CD4-positive, alpha-beta T cell (primary cell): Measurements from ENCODE around the gene WDCP. TPM values are rescaled to one million over a fixed set of nuclear protein-coding genes. Genes with fewer than 3 reads are reported as not detected.
A peak's percentile ranks its signal among the peaks of the same experiment; 100 is the strongest.
"Not testable (repeated sequence)": the region's sequence is repeated elsewhere in the genome, so short reads cannot be mapped to it uniquely, and the experiment has no call there.

Source experiments
- ATAC-seq: fragments of 200-7000 bp; cut with Tn5 transposase; one replicate; pipeline ENCODE4 v1.10.0; 2022; ENCODE audit warnings: mild to moderate bottlenecking; ENCODE audit not compliant: poor library complexity
- CTCF ChIA-PET: fragments of 350-600 bp; sonication (Branson Sonifier 250); formaldehyde crosslinking; loops from one replicate; lab custom pipeline; 2021; ENCODE audit warnings: antibody characterized with exemption, inconsistent platforms; lab: Charles Lee
- POLR2A ChIA-PET: fragments of 350-600 bp; sonication (Branson Sonifier 250); formaldehyde crosslinking; loops from one replicate; lab custom pipeline; 2021; ENCODE audit warnings: antibody characterized with exemption, inconsistent platforms; lab: Charles Lee
- DNase-seq, 14 experiments: peaks; one replicate each; pipeline ENCODE4 v3.0.0-alpha.2; 2013 to 2020; ENCODE audit warnings: mixed read lengths in 2 of 14
- H3K27ac ChIP-seq, 2 donors: one replicate each; pipeline versions ENCODE4 v1.5.1 to v1.7.0; 2013; ENCODE audit warnings: low read length in 2 of 2, low read depth in 1 of 2, mild to moderate bottlenecking in 1 of 2
- H3K27me3 ChIP-seq, 2 experiments: 1 replicate in 1 of 2; 2 replicates in 1 of 2; pipeline versions ENCODE4 v1.6.1 to v1.7.0; 2013; ENCODE audit warnings: low read length in 2 of 2, control low read depth in 1 of 2, mild to moderate bottlenecking in 1 of 2, moderate library complexity in 1 of 2; ENCODE audit not compliant: insufficient read depth in 2 of 2, control insufficient read depth in 1 of 2
- H3K36me3 ChIP-seq: one replicate; pipeline ENCODE4 v1.6.1; 2013; ENCODE audit warnings: low read length, control low read depth; ENCODE audit not compliant: insufficient read depth
- H3K4me1 ChIP-seq: one replicate; pipeline ENCODE4 v1.6.1; 2013; ENCODE audit warnings: low read length, control low read depth; ENCODE audit not compliant: insufficient read depth
- H3K4me3 ChIP-seq: one replicate; pipeline ENCODE4 v1.5.1; 2013; ENCODE audit warnings: mild to moderate bottlenecking, low read length, moderate library complexity
- H3K9me3 ChIP-seq, 2 experiments: 1 replicate in 1 of 2; 2 replicates in 1 of 2; pipeline versions ENCODE4 v1.6.1 to v1.7.0; 2013; ENCODE audit warnings: low read length in 2 of 2, mild to moderate bottlenecking in 2 of 2, control low read depth in 1 of 2, moderate library complexity in 1 of 2; ENCODE audit not compliant: control insufficient read depth in 1 of 2, insufficient read depth in 1 of 2
- H3K27ac Mint-ChIP-seq: one replicate; pipeline ENCODE4 v1.8.0; 2020; ENCODE audit warnings: mixed read lengths
- H3K27me3 Mint-ChIP-seq: one replicate; pipeline ENCODE4 v1.8.0; 2021; ENCODE audit warnings: mixed read lengths
- H3K36me3 Mint-ChIP-seq: one replicate; pipeline ENCODE4 v1.8.0; 2021; ENCODE audit warnings: low read depth, mixed read lengths
- H3K4me1 Mint-ChIP-seq: one replicate; pipeline ENCODE4 v1.8.0; 2021; ENCODE audit warnings: low read depth, mixed read lengths
- H3K4me3 Mint-ChIP-seq: one replicate; pipeline ENCODE4 v1.8.0; 2020; ENCODE audit warnings: mild to moderate bottlenecking, mixed read lengths
- H3K9me3 Mint-ChIP-seq: one replicate; pipeline ENCODE4 v1.8.0; 2020; ENCODE audit warnings: mixed read lengths
- intact Hi-C, 2 experiments: fragments of 100-400 bp; cut with DNase I in 1 of 2; cut with micrococcal nuclease in 1 of 2; formaldehyde crosslinking; loops; one replicate each; pipeline versions ENCODE4 v1.15.1 to v1.9.0; 2023 to 2025; cut with DNase I, micrococcal nuclease
- total RNA-seq, 174 experiments: library from RNA in 2 of 174; stranded (reverse) in 2 of 174; gene quantifications; one replicate each; pipeline ENCODE4 v1.2.3 and lab custom pipeline; 2021 to 2026
- TF ChIP-seq, protein P1 (sequence below): fragments of 200-600 bp; IDR thresholded peaks from one replicate; pipeline ENCODE4 v1.8.0; 2022; ENCODE audit warnings: antibody characterized with exemption, mild to moderate bottlenecking

Gene WDCP
- total RNA-seq, 2 experiments from 2014 or later = 1.4 to 2.0 TPM

DNA sequence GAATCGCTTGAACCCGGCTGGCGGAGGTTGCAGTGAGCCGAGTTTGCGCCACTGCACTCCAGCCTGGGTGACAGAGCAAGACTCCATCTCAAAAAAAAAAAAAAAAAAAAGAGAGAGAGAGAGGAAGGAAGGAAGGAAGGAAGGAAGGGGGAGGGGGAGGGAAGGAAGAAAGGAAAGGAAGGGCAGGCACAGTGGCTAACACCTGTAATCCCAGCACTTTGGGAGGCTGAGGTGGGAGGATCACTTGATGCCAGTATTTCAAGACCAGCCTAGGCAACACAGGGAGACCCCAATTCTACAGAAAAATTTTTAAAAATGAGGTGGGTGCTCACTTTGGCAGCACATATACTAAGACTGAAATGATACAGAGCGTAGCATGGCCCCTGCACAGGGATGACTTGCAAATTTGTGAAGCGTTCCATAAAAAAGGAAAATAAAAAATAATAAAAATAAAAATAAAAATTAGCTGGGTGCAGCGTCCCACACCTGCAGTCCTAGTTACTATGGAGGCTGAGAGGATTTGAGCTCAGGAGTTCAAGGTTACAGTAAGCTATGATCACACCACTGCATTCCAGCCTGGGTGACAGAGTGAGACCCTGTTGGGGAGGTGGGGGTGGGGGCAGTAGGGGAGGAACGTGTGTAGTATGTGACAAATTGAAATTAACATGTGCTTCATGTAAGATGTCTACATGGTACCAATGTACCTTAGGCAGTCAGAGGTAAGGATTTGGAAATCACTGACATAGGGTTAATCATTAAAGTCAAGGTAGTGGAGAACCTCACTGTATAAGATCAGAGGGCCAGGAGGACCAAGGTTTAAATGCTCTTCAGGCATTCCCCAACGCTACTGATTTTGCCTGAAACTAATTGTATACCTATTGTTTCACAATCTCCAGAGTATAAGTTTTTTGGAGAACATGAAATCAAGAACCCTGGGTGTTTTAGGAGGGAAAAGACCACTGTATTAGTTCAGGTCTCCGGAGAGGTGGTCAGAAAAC is 1.4 kb downstream of the WDCP start:
- H3K27ac ChIP-seq = no peak overlapping the region
- Mint-ChIP-seq H3K27ac (no peak overlapping the region), H3K36me3 (peaks cover 5% of the 10 kb centered on the region), H3K27me3 (peaks cover 10% of the 10 kb centered on the region), H3K9me3 (no peaks in the 10 kb centered on the region), H3K4me1 (peaks cover 36% of the 10 kb centered on the region), H3K4me3 (peak overlapping the region; percentile 94)
- H3K27me3 ChIP-seq = peaks cover 10 to 21% of the 10 kb centered on the region in 2 experiments
- intact Hi-C loops = loop anchor here in 1 of 2 experiments (5.0 kb wide), 2 partner anchors 104 to 119 kb away; partner anchors contain the start of genes ATAD2B and UBXN2A
- DNase-seq = no peak
- no peak overlapping the region for H3K4me3 ChIP-seq
- no peaks in the 10 kb centered on the region for H3K36me3 ChIP-seq
- CTCF ChIA-PET = interaction anchor here (0.5 to 2.3 kb wide), 2 partner anchors 30 to 38 kb away, joined by 3 to 14 read pairs; partner anchors contain the start of genes SF3B6 and TP53I3
- POLR2A ChIA-PET = interaction anchor here (2.0 to 4.8 kb wide), 2 partner anchors 31 to 119 kb away, joined by 38 to 77 read pairs; partner anchors contain the start of genes ATAD2B and SF3B6
- TF ChIP-seq, protein P1, sequence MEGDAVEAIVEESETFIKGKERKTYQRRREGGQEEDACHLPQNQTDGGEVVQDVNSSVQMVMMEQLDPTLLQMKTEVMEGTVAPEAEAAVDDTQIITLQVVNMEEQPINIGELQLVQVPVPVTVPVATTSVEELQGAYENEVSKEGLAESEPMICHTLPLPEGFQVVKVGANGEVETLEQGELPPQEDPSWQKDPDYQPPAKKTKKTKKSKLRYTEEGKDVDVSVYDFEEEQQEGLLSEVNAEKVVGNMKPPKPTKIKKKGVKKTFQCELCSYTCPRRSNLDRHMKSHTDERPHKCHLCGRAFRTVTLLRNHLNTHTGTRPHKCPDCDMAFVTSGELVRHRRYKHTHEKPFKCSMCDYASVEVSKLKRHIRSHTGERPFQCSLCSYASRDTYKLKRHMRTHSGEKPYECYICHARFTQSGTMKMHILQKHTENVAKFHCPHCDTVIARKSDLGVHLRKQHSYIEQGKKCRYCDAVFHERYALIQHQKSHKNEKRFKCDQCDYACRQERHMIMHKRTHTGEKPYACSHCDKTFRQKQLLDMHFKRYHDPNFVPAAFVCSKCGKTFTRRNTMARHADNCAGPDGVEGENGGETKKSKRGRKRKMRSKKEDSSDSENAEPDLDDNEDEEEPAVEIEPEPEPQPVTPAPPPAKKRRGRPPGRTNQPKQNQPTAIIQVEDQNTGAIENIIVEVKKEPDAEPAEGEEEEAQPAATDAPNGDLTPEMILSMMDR = no peak
- no peak for ATAC-seq
- H3K9me3 ChIP-seq = no peaks in the 10 kb centered on the region
- peaks cover 30% of the 10 kb centered on the region for H3K4me1 ChIP-seq

DNA sequence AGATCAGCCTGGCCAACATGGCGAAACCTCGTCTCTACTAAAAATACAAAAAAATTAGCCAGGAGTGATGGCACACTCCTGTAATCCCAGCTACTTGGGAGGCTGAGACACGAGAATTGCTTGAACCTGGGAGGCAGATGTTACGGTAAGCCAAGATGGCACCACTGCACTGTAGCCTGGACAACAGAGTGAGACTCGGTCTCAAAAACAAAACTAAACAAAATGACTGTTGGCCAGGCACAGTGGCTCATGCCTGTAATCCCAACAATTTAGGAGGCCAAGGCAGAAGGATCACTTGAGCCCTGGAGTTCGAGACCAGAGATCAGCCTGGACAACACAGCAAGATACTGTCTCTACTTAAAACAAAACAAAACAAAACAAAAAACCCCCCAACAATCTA is 4.1 kb downstream of the WDCP start:
- CTCF ChIA-PET, H3K27me3 Mint-ChIP-seq, DNase-seq, H3K27ac Mint-ChIP-seq, H3K27me3 ChIP-seq, H3K9me3 Mint-ChIP-seq, intact Hi-C loops, H3K4me3 ChIP-seq, H3K27ac ChIP-seq, ATAC-seq, H3K4me3 Mint-ChIP-seq, H3K9me3 ChIP-seq: not testable (repeated sequence)
- peaks cover 23% of the 10 kb centered on the region for H3K36me3 Mint-ChIP-seq
- POLR2A ChIA-PET = interaction anchor here (0.6 kb wide), 1 partner anchor 178 kb away, joined by 3 read pairs; no protein-coding TSS in a partner anchor
- peaks cover 41% of the 10 kb centered on the region for H3K4me1 Mint-ChIP-seq
- Histone ChIP-seq H3K36me3 (peaks cover 10% of the 10 kb centered on the region), H3K4me1 (peaks cover 13% of the 10 kb centered on the region)

DNA sequence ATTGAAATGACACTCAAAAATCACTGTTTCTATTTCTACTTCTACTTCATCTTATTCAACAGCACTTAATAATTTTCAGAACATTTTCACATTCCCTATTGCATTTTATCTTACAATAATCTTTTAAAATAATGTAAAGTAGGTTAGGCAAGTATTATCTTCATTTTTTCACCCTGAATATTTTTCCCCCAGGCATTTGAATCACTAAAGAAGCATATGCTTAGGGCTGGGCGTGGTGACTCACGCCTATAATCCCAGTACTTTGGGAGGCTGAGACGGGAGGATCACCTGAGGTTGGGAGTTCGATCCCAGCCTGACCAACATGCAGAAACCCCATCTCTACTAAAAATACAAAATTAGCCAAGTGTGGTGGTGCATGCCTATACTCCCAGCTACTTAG is 6.7 kb downstream of the WDCP start:
- Histone ChIP-seq H3K4me3 (no peak overlapping the region), H3K27ac (no peak overlapping the region), H3K27me3 (no peaks in the 10 kb centered on the region), H3K36me3 (peaks cover 22% of the 10 kb centered on the region), H3K9me3 (no peaks in the 10 kb centered on the region), H3K4me1 (peaks cover 5% of the 10 kb centered on the region)
- TF ChIP-seq, protein P1 = no peak
- no peak for ATAC-seq
- intact Hi-C loops = no loop called here
- peaks cover 36% of the 10 kb centered on the region for H3K36me3 Mint-ChIP-seq
- peaks cover 37% of the 10 kb centered on the region for H3K4me1 Mint-ChIP-seq
- no peaks in the 10 kb centered on the region for H3K9me3 Mint-ChIP-seq
- no peak overlapping the region for H3K4me3 Mint-ChIP-seq
- POLR2A ChIA-PET = no interaction called here
- no peaks in the 10 kb centered on the region for H3K27me3 Mint-ChIP-seq
- CTCF ChIA-PET = no interaction called here
- H3K27ac Mint-ChIP-seq = no peak overlapping the region
- DNase-seq = no peak
